LNCAP (cell line): ENCODE measurements around the gene C11orf52.

ENCODE experiments used
- TF ChIP-seq, protein P1 (sequence below): fragments of 450-650 bp; IDR thresholded peaks from 2 replicates; pipeline ENCODE4 v1.5.1; 2017; ENCODE audit warnings: mild to moderate bottlenecking

Gene C11orf52

DNA sequence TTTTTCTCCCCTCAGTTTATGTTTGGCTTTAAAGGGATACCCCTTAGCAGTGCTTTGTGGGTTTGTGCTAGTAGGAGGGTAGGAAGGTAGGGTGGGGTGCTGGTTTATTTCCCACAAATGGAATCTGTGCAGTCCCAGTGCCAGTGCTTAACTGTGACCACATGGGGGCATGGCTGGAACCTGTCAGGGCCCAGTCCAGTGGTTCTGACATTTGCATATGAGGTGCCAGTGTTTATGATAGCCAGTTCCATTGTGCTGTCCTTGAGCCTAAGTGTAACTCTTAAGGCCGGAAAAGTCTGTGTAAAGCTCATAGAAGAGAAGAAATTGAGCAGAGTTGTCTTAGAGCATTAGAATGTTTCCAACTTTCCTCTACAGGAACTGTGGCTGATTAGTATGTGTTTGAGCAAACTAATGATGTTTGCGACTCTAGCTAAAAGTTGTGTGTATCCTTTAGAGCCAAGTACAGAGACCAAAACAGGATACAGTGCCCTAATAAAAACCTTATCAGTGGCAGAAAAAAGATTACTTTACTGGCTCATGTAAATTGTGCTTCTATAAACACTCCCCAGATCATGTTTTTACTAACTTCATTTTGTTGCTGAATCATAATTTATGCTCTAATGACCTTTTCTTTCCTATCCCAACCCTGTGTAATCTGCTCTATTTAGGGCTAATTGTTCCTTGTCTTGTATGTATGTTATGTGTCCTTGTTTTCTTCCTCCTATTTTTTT lies 56.5 kb downstream of the C11orf52 start:
- TF ChIP-seq, protein P1, sequence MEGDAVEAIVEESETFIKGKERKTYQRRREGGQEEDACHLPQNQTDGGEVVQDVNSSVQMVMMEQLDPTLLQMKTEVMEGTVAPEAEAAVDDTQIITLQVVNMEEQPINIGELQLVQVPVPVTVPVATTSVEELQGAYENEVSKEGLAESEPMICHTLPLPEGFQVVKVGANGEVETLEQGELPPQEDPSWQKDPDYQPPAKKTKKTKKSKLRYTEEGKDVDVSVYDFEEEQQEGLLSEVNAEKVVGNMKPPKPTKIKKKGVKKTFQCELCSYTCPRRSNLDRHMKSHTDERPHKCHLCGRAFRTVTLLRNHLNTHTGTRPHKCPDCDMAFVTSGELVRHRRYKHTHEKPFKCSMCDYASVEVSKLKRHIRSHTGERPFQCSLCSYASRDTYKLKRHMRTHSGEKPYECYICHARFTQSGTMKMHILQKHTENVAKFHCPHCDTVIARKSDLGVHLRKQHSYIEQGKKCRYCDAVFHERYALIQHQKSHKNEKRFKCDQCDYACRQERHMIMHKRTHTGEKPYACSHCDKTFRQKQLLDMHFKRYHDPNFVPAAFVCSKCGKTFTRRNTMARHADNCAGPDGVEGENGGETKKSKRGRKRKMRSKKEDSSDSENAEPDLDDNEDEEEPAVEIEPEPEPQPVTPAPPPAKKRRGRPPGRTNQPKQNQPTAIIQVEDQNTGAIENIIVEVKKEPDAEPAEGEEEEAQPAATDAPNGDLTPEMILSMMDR = peak; percentile 42; the same call in 1 of the 2 replicates

DNA sequence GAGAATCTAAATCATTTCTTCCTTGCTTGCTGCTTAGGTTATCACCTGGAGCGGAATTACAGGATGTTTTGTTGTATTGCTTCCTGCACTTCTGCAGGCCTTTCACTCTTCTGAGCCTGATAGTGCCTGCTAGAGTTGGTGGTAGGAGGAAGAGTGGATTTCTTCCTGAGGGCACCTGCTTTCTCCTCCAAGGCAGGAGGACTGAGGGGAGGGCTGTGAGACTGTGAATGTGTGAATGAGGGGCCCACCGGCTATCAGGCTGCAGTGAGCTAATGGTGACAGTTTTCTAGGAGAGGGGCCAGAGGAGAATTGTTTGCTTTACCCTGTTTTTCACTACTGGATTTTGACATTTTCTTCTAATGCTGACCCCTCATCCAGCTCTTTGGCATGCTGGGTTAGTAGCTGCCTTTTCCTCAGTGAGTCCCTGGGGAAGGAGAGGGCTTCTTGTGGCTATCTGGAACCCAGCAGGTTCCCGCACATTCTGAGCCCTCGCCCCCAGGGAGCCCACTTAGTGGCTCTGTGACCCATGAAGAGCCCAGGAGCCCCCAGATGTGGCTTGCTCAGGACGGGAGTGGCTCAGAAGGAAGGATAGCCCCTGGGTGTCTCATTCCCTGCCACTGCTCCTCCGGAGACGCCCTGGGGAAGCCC lies 57.5 kb downstream of the C11orf52 start:
- TF ChIP-seq, protein P1 = no peak
